Measurements from ENCODE around the gene A2M. TPM values are rescaled to one million over a fixed set of nuclear protein-coding genes. Genes with fewer than 3 reads are reported as not detected.

The A2M gene
- total and polyA plus RNA-seq, 10 of the 15 experiments (the other 5 are each of a cell fraction or from before 2014, with no cell fraction given), result 0.03 to 3.5 (median 0.20) TPM; not detected in 5

GRCh38 chr12:9109213-9109522 lies 6.6 kb downstream of the A2M start (continued):
- TF ChIP-seq PRDM15 (CRISPR knock-in tag; IDR thresholded peaks at IDR 0.05) (no peak), ZNF622 (IDR thresholded peaks at IDR 0.05) (no peak), IRF4 (IDR thresholded peaks at IDR 0.05; ENCODE audit: low read depth, low read length) (no peak), SUPT20H (IDR thresholded peaks at IDR 0.05; ENCODE audit: borderline replicate concordance, control insufficient read depth, low read depth, low read length) (no peak), ESRRA (IDR thresholded peaks at IDR 0.05; ENCODE audit: low read length) (no peak), GABPA (IDR thresholded peaks at IDR 0.05; ENCODE audit: low read depth) (no peak), ZBTB11 (CRISPR knock-in tag; IDR thresholded peaks at IDR 0.05) (no peak), TCF7 (IDR thresholded peaks at IDR 0.05; ENCODE audit: borderline replicate concordance) (no peak), USF2 (IDR thresholded peaks at IDR 0.05; ENCODE audit: borderline replicate concordance, low read depth, low read length) (no peak), MXI1 (IDR thresholded peaks at IDR 0.05; ENCODE audit: low read depth, low read length) (no peak)
